ENCODE measurements around the gene SLC40A1.

SLC40A1 gene

DNA sequence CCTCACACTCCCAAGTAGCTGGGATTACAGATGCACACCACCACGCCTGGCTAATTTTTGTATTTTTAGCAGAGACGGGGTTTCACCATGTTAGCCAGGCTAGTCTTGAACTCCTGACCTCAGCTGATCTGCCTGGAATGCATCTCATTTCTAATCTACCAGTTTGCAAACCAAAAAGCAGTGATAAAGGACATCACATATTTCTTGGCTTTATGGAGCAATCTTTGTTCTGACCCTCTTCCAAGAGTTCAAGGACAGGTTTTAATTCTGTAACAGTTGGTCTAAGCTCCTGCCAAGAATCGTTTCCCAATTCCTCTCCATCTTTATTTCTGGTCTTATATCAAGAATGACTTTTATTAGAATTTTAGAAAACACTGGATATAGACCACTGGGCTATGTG is 67.7 kb downstream of the SLC40A1 start:
- DNase-seq (ENCODE audit: low spot score) = no peak

DNA sequence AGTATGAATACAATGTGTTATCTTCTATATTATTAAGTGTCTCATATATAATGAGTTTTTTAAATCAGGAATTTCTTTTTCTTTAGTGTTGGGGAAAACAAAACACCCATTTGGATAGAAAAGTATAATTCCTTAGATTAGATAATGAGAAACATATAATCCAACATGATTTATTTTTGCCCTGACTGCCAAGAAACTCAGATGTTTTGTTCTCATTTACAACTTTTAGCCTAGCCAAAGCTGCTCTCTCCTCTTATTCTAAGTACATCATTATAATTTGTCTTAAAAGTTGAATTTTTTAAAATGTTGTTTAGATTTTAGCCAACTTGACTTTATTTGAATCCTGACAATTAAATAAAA is 68.6 kb downstream of the SLC40A1 start:
- no peak for DNase-seq (ENCODE audit: low spot score)

GRCh38 chr2:189511210-189511959 is 69.2 kb downstream of the SLC40A1 start:
- no peak for DNase-seq (ENCODE audit: low spot score)
